ENCODE data around the gene BMP5. TPM values are rescaled to one million over a fixed set of nuclear protein-coding genes. Genes with fewer than 3 reads are reported as not detected.

Gene BMP5
- total RNA-seq, 2 experiments from 2014 or later: not detected

- DNase-seq (no peak), ATAC-seq (no peak)
- CTCF ChIA-PET: interaction anchor here (0.9 kb wide), 1 partner anchor 10 kb away, joined by 3 read pairs; no protein-coding TSS in a partner anchor
- Mint-ChIP-seq H3K9me3 (peaks cover 3% of the 10 kb centered on the region), H3K27ac (no peak overlapping the region), H3K36me3 (ENCODE audit: low read depth) (no peaks in the 10 kb centered on the region), H3K4me1 (ENCODE audit: low read depth) (no peaks in the 10 kb centered on the region), H3K27me3 (no peaks in the 10 kb centered on the region), H3K4me3 (no peak overlapping the region)
- no peak for TF ChIP-seq CTCF (IDR thresholded peaks at IDR 0.05)
- intact Hi-C loops (cut with micrococcal nuclease): no loop called here
- POLR2A ChIA-PET: no interaction called here
Observed at GRCh38 chr6:55729665-55730064, 145.7 kb downstream of the BMP5 start.

GRCh38 chr6:55726144-55726543 lies 149.2 kb downstream of the BMP5 start:
- intact Hi-C loops (cut with micrococcal nuclease): no loop called here
- ATAC-seq (no peak), DNase-seq (no peak)
- Mint-ChIP-seq H3K27me3 (no peaks in the 10 kb centered on the region), H3K4me1 (ENCODE audit: low read depth) (no peaks in the 10 kb centered on the region), H3K4me3 (no peak overlapping the region), H3K27ac (no peak overlapping the region), H3K9me3 (peaks cover 5% of the 10 kb centered on the region), H3K36me3 (ENCODE audit: low read depth) (no peaks in the 10 kb centered on the region)
- no peak for TF ChIP-seq CTCF (IDR thresholded peaks at IDR 0.05)
- ChIA-PET CTCF (no interaction called here), POLR2A (no interaction called here)

GRCh38 chr6:55714831-55715230 lies 160.6 kb downstream of the BMP5 start:
- H3K27ac Mint-ChIP-seq: no peak overlapping the region
- intact Hi-C loops (cut with micrococcal nuclease): no loop called here
- no peaks in the 10 kb centered on the region for H3K9me3 Mint-ChIP-seq
- H3K4me3 Mint-ChIP-seq: no peak overlapping the region
- H3K27me3 Mint-ChIP-seq: no peaks in the 10 kb centered on the region
- ATAC-seq (no peak), DNase-seq (no peak)
- ChIA-PET POLR2A (no interaction called here), CTCF (no interaction called here)
- H3K36me3 Mint-ChIP-seq (ENCODE audit: low read depth): no peaks in the 10 kb centered on the region
- no peaks in the 10 kb centered on the region for H3K4me1 Mint-ChIP-seq (ENCODE audit: low read depth)
- no peak for TF ChIP-seq CTCF (IDR thresholded peaks at IDR 0.05)

- no peak for TF ChIP-seq CTCF (IDR thresholded peaks at IDR 0.05)
- Mint-ChIP-seq H3K4me1 (ENCODE audit: low read depth) (no peaks in the 10 kb centered on the region), H3K36me3 (ENCODE audit: low read depth) (no peaks in the 10 kb centered on the region), H3K27ac (no peak overlapping the region), H3K27me3 (no peaks in the 10 kb centered on the region), H3K9me3 (no peaks in the 10 kb centered on the region), H3K4me3 (no peak overlapping the region)
- CTCF ChIA-PET: no interaction called here
- POLR2A ChIA-PET: no interaction called here
- no peak for ATAC-seq
- DNase-seq: no peak
- intact Hi-C loops (cut with micrococcal nuclease): no loop called here
Observed at GRCh38 chr6:55713436-55713835, 162.0 kb downstream of the BMP5 start.

- H3K27me3 Mint-ChIP-seq: no peaks in the 10 kb centered on the region
- no peaks in the 10 kb centered on the region for H3K4me1 Mint-ChIP-seq (ENCODE audit: low read depth)
- ChIA-PET CTCF (no interaction called here), POLR2A (no interaction called here)
- TF ChIP-seq CTCF (IDR thresholded peaks at IDR 0.05): no peak
- H3K27ac Mint-ChIP-seq: no peak overlapping the region
- H3K4me3 Mint-ChIP-seq: no peak overlapping the region
- intact Hi-C loops (cut with micrococcal nuclease): no loop called here
- H3K36me3 Mint-ChIP-seq (ENCODE audit: low read depth): no peaks in the 10 kb centered on the region
- peaks cover 7% of the 10 kb centered on the region for H3K9me3 Mint-ChIP-seq
- no peak for DNase-seq
- no peak for ATAC-seq
Observed at GRCh38 chr6:55708711-55709110, 166.7 kb downstream of the BMP5 start.
